Sigmoid colon (tissue), 7 donors: ENCODE measurements around the gene SOX10. TPM values are rescaled to one million over a fixed set of nuclear protein-coding genes. Genes with fewer than 3 reads are reported as not detected.
"Not testable (repeated sequence)": the region's sequence is repeated elsewhere in the genome, so short reads cannot be mapped to it uniquely, and the experiment has no call there.

Source experiments
- DNase-seq: peaks from one replicate; pipeline ENCODE4 v3.0.0-alpha.2; 2019
- H3K27ac ChIP-seq, 4 donors: fragments of 200-600 bp; sonication (generic); one replicate each; pipeline ENCODE4 v1.5.1; 2016 to 2019; ENCODE audit warnings: mild to moderate bottlenecking in 1 of 4
- H3K27me3 ChIP-seq, 3 donors: fragments of 200-600 bp; sonication (generic); one replicate each; pipeline ENCODE4 v1.5.1; 2019; ENCODE audit warnings: mild to moderate bottlenecking in 1 of 3
- H3K36me3 ChIP-seq, 4 donors: fragments of 200-600 bp; sonication (generic); one replicate each; pipeline ENCODE4 v1.5.1; 2016 to 2019
- H3K4me1 ChIP-seq, 4 donors: fragments of 200-600 bp; sonication (generic); one replicate each; pipeline ENCODE4 v1.5.1; 2017 to 2019
- H3K4me3 ChIP-seq, 4 donors: fragments of 200-600 bp; sonication (generic); one replicate each; pipeline ENCODE4 v1.5.1; 2017 to 2019; ENCODE audit warnings: mild to moderate bottlenecking in 2 of 4, moderate library complexity in 1 of 4
- H3K9me3 ChIP-seq, 4 donors: fragments of 200-600 bp in 3 of 4; sonication (generic) in 3 of 4; one replicate each; pipeline versions ENCODE4 v1.5.1 to v1.6.1; 2013 to 2019
- CTCF ChIP-seq, 4 experiments: fragments of 450-650 bp in 3 of 4; fragments of 200-600 bp in 1 of 4; IDR thresholded peaks; one replicate each; pipeline ENCODE4 v1.5.1; 2016 to 2019; ENCODE audit warnings: antibody characterized with exemption in 4 of 4, mild to moderate bottlenecking in 3 of 4, moderate library complexity in 2 of 4
- EP300 ChIP-seq, 4 donors: sonication (generic); formaldehyde crosslinking; IDR thresholded peaks; one replicate each; pipeline ENCODE4 v1.6.1; 2017; ENCODE audit warnings: antibody characterized with exemption in 4 of 4
- POLR2A ChIP-seq, 2 donors: fragments of 450-650 bp; IDR thresholded peaks; one replicate each; pipeline ENCODE4 v1.6.1; 2016; ENCODE audit warnings: antibody characterized with exemption in 2 of 2, mild to moderate bottlenecking in 2 of 2, moderate library complexity in 2 of 2
- POLR2AphosphoS5 ChIP-seq, 4 donors: sonication (generic); formaldehyde crosslinking; IDR thresholded peaks; one replicate each; pipeline ENCODE4 v1.6.1; 2017; ENCODE audit warnings: antibody characterized with exemption in 4 of 4
- WGBS, 2 donors: extraction: QIAGEN DNeasy Blood & Tissue Kit; methylation state at CpG; one replicate each; pipeline ENCODE4 v1.1.7; 2013; 5-methylcytosine and 5-hydroxymethylcytosine counted together
- intact Hi-C: fragments of 100-400 bp; cut with DNase I; formaldehyde crosslinking; loops from one replicate; pipeline ENCODE4 v1.15.1; 2023
- polyA plus RNA-seq, 3 donors: library from polyadenylated mRNA; stranded (reverse); fragments of 200-250 nt; gene quantifications; one replicate each; pipeline ENCODE4 v1.2.3, GENCODE V29; 2013
- total RNA-seq, 4 donors: library from RNA; depleted of rRNA; stranded (reverse); fragments of >200 nt; gene quantifications; one replicate each; pipeline ENCODE4 v1.1.0, GENCODE V29; 2016
- donor health status: healthy with polysubstance abuse.
- donor health status: Bipolar disorder and iron deficiency.
- donor health status: healthy.

Gene SOX10
- total and polyA plus RNA-seq, 7 donors = 0.23 to 17.5 (median 3.8) TPM

- no peak for DNase-seq
- peaks cover 0 to 27% (median 18%) of the 10 kb centered on the region in 4 donors for H3K4me1 ChIP-seq
- H3K27me3 ChIP-seq = no peaks in the 10 kb centered on the region
- 87% methylated on average over 9 of the region's 9 CpGs for WGBS, 2 donors
- H3K27ac ChIP-seq = no peak overlapping the region
- peaks cover 0 to 73% (median 34%) of the 10 kb centered on the region in 4 donors for H3K36me3 ChIP-seq
- TF ChIP-seq POLR2AphosphoS5 (IDR thresholded peaks at IDR 0.05) (no peak), CTCF (IDR thresholded peaks at IDR 0.05) (no peak), EP300 (IDR thresholded peaks at IDR 0.05) (no peak), POLR2A (IDR thresholded peaks at IDR 0.05) (no peak)
- intact Hi-C loops = loop anchor here (1.0 to 5.0 kb wide), 2 partner anchors 104 to 149 kb away; no protein-coding TSS in a partner anchor
- no peak overlapping the region for H3K4me3 ChIP-seq
- no peaks in the 10 kb centered on the region for H3K9me3 ChIP-seq
Observed at GRCh38 chr22:37965940-37966664, 18.3 kb downstream of the SOX10 start.

DNA sequence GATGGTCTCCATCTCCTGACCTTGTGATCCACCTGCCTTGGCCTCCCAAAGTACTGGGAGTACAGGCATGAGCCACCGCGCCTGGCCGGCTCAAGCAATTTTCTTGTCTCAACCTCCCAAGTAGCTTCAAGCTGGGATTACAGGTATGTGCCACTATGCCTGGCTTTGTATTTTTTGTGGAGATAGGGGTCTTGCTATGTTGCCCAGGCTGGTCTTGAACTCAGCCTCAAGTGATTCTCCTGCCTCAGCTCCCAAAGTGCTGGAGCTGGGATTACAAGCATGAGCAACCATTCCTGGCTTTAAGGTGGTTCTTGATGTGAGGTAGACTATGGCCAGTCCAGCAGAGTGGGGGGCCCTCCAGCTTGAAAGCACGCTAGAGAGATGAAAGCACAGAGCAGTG is 23.3 kb downstream of the SOX10 start:
- TF ChIP-seq POLR2A (IDR thresholded peaks at IDR 0.05) (no peak), POLR2AphosphoS5 (IDR thresholded peaks at IDR 0.05) (no peak), CTCF (IDR thresholded peaks at IDR 0.05) (no peak), EP300 (IDR thresholded peaks at IDR 0.05) (no peak)
- no peaks in the 10 kb centered on the region for H3K9me3 ChIP-seq
- peaks cover 12 to 86% (median 47%) of the 10 kb centered on the region in 4 donors for H3K36me3 ChIP-seq
- H3K27me3 ChIP-seq = no peaks in the 10 kb centered on the region
- intact Hi-C loops = no loop called here
- peaks cover 0 to 19% (median 14%) of the 10 kb centered on the region in 4 donors for H3K4me1 ChIP-seq
- no peak overlapping the region for H3K4me3 ChIP-seq
- no peak for DNase-seq
- H3K27ac ChIP-seq = no peak overlapping the region
- 98% methylated on average over 4 of the region's 4 CpGs for WGBS, 2 donors

DNA sequence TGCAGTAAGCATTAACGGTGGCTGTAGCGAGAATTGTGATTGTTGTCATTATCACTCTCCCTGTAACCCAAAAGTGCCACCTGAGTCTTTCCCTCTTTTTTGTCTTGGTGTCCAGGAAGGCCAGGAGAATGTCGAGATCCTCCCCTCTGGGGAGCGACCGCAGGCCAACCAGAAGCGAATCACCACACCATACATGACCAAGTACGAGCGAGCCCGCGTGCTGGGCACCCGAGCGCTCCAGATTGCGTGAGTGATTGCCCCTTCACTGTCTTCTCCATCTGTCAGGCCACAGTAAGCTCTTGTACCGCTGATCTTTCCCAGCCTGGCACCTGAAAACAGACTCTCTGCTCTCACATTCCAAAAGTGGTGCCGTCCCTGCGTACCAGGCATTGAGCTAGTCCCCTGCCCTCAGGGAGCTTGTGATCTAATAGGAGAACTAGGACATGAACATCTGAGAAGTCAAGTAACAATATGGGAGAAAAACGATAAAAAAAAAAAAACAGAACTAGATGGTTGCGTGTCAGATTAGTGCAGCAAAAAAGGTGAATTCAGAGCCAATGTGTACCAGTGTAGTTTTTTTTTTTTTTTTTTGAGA is 25.0 kb downstream of the SOX10 start:
- intact Hi-C loops = loop anchor here (10.0 kb wide), 1 partner anchor 335 kb away; no protein-coding TSS in a partner anchor

DNA sequence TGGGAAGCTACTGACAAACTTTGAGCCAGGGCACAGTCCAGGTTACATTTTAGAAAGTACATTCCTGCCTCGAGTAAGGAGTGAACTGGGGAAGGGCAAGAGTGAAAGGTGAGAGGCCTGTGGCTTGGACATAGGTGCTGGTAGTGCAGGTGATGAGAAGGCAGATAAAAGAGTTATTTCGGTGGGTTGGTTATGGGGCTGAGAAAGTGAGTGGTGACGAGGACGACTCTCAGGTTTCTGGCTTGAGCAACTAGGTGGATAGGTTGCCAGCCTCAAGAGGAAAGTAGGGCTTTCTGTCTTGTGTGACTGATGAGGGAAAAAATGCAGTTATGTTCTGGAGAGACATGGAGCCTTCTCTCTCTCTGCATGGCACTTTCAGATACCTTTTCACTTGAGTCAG is 27.1 kb downstream of the SOX10 start:
- no peak for TF ChIP-seq POLR2AphosphoS5 (IDR thresholded peaks at IDR 0.05)
- no peak for TF ChIP-seq CTCF (IDR thresholded peaks at IDR 0.05)
- TF ChIP-seq EP300 (IDR thresholded peaks at IDR 0.05) = no peak
- TF ChIP-seq POLR2A (IDR thresholded peaks at IDR 0.05) = no peak
- DNase-seq = no peak
- no peaks in the 10 kb centered on the region for H3K9me3 ChIP-seq
- H3K4me3 ChIP-seq = no peak overlapping the region
- H3K27me3 ChIP-seq = no peaks in the 10 kb centered on the region
- intact Hi-C loops = loop anchor here (10.0 kb wide), 1 partner anchor 332 kb away; no protein-coding TSS in a partner anchor
- no peak overlapping the region for H3K27ac ChIP-seq
- WGBS, 2 donors = 77 to 91% methylated on average over 4 of the region's 4 CpGs
- peaks cover 0 to 24% (median 20%) of the 10 kb centered on the region in 4 donors for H3K4me1 ChIP-seq
- H3K36me3 ChIP-seq = peaks cover 12 to 63% (median 37%) of the 10 kb centered on the region in 4 donors

More for the DNA sequence above, 25.0 kb downstream of the SOX10 start:
- Histone ChIP-seq H3K9me3 (no peaks in the 10 kb centered on the region), H3K36me3 (peaks cover 12 to 84% (median 47%) of the 10 kb centered on the region in 4 donors), H3K27me3 (no peaks in the 10 kb centered on the region), H3K4me1 (peaks cover 0 to 9% (median 7%) of the 10 kb centered on the region in 4 donors), H3K27ac (no peak overlapping the region), H3K4me3 (no peak overlapping the region)
- no peak for DNase-seq
- 95 to 98% methylated on average over 18 of the region's 18 CpGs for WGBS, 2 donors
- TF ChIP-seq CTCF (IDR thresholded peaks at IDR 0.05) = no peak
- TF ChIP-seq POLR2AphosphoS5 (IDR thresholded peaks at IDR 0.05) = no peak
- no peak for TF ChIP-seq POLR2A (IDR thresholded peaks at IDR 0.05)
- TF ChIP-seq EP300 (IDR thresholded peaks at IDR 0.05) = no peak

- H3K27me3 ChIP-seq, H3K9me3 ChIP-seq, H3K27ac ChIP-seq, H3K4me3 ChIP-seq, DNase-seq: not testable (repeated sequence)
- peaks cover 12 to 50% (median 29%) of the 10 kb centered on the region in 4 donors for H3K36me3 ChIP-seq
- intact Hi-C loops = loop anchor here (10.0 kb wide), 1 partner anchor 331 kb away; no protein-coding TSS in a partner anchor
- WGBS, 2 donors = 79 to 84% methylated on average over 15 of the region's 15 CpGs
- H3K4me1 ChIP-seq = peaks cover 0 to 27% (median 23%) of the 10 kb centered on the region in 4 donors
Observed at GRCh38 chr22:37955825-37956397, 28.4 kb downstream of the SOX10 start.
